K562 (cell line): Measurements from ENCODE around the gene NRARP. TPM values are rescaled to one million over a fixed set of nuclear protein-coding genes. Genes with fewer than 3 reads are reported as not detected.

Experiments
- ATAC-seq: fragments of 200-7000 bp; cut with Tn5 transposase; 3 replicates; pipeline ENCODE4 v1.9.1; 2020; ENCODE audit warnings: moderate library complexity
- BruUV-seq: library from RNA; stranded (reverse); fragments of 400-500 nt; replicated peaks from 2 replicates; lab custom pipeline; 2021; lab: Mats Ljungman, UMichigan
- CTCF ChIA-PET: fragments of 300-600 bp; formaldehyde crosslinking; extraction: SDS; loops from one replicate; lab custom pipeline; 2021; ENCODE audit warnings: low intra/inter-chr PET ratio; lab: Yijun Ruan, JAX
- POLR2A ChIA-PET: fragments of 300-600, 350-650 bp; sonication (Branson Sonifier 250); formaldehyde crosslinking; extraction: SDS; loops from one replicate; lab custom pipeline; 2021; ENCODE audit warnings: antibody characterized with exemption, inconsistent platforms; lab: Yijun Ruan, JAX
- DNase-seq, 4 experiments: peaks; one replicate each; pipeline versions ENCODE4 v3.0.0 to v3.0.0-alpha.2; 2011 to 2018; ENCODE audit warnings: low spot score in 3 of 4, mixed read lengths in 3 of 4; ENCODE audit errors: extremely low read depth in 1 of 4
- FAIRE-seq: peaks from 2 replicates; lab custom pipeline; 2011; peaks lifted over from hg19 to GRCh38; lab: Jason Lieb, UNC
- H2AFZ ChIP-seq: 2 replicates; pipeline ENCODE4 v1.6.0; 2011; ENCODE audit warnings: low read depth, low read length, control low read depth, inconsistent platforms
- H3K27ac ChIP-seq: fragments of 200-600 bp; 3 replicates; pipeline ENCODE4 v1.8.0; 2011; ENCODE audit warnings: low read depth, mild to moderate bottlenecking, control low read depth, inconsistent platforms, low read length, moderate library complexity, mixed read lengths; ENCODE audit errors: extremely low read depth
- H3K27me3 ChIP-seq, 2 experiments: fragments of 300-600 bp in 1 of 2; 2 replicates in 1 of 2; 3 replicates in 1 of 2; pipeline versions ENCODE4 v1.6.0 to v1.8.0; 2011; ENCODE audit warnings: inconsistent platforms in 2 of 2, low read length in 2 of 2, mild to moderate bottlenecking in 1 of 2, mixed read lengths in 1 of 2, moderate library complexity in 1 of 2; ENCODE audit not compliant: control insufficient read depth in 2 of 2, insufficient read depth in 2 of 2
- H3K36me3 ChIP-seq: fragments of 300-600 bp; 3 replicates; pipeline ENCODE4 v1.8.0; 2011; ENCODE audit warnings: mild to moderate bottlenecking, low read length, inconsistent platforms; ENCODE audit not compliant: control insufficient read depth, insufficient read depth
- H3K4me1 ChIP-seq, 2 experiments: fragments of 200-600 bp in 1 of 2; replicated peaks in 1 of 2; 2 replicates in 1 of 2; 3 replicates in 1 of 2; pipeline versions ENCODE4 v1.5.1 to v1.8.0; 2011; ENCODE audit warnings: inconsistent platforms in 2 of 2, low read length in 2 of 2, mild to moderate bottlenecking in 1 of 2, mixed read lengths in 1 of 2, moderate library complexity in 1 of 2; ENCODE audit not compliant: control insufficient read depth in 2 of 2, insufficient read depth in 2 of 2
- H3K4me2 ChIP-seq: 2 replicates; pipeline ENCODE4 v1.6.1; 2011; ENCODE audit warnings: low read length, control low read depth, inconsistent platforms, mixed read lengths; ENCODE audit not compliant: insufficient read depth
- H3K4me3 ChIP-seq: fragments of 200-600 bp; sonication (generic), shearing (Covaris generic); 2 replicates; pipeline ENCODE4 v1.5.1; 2016; ENCODE audit warnings: control low read depth, inconsistent platforms
- H3K79me2 ChIP-seq: fragments of 200-600 bp; 3 replicates; pipeline ENCODE4 v1.8.0; 2011; ENCODE audit warnings: low read length, inconsistent platforms; ENCODE audit not compliant: control insufficient read depth, insufficient read depth
- H3K9ac ChIP-seq, 2 experiments: 2 replicates each; pipeline versions ENCODE4 v1.6.0 to v1.6.1; 2011; ENCODE audit warnings: low read depth in 2 of 2, low read length in 2 of 2, control low read depth in 1 of 2, inconsistent platforms in 1 of 2, mild to moderate bottlenecking in 1 of 2, mixed read lengths in 1 of 2; ENCODE audit not compliant: insufficient read depth in 1 of 2
- H3K9me1 ChIP-seq: one replicate; pipeline ENCODE4 v1.6.0; 2011; ENCODE audit warnings: inconsistent platforms, mild to moderate bottlenecking, low read length, moderate library complexity; ENCODE audit not compliant: control insufficient read depth, insufficient read depth
- H3K9me3 ChIP-seq: replicated peaks from 2 replicates; pipeline ENCODE4 v1.5.1; 2011; ENCODE audit warnings: low read depth, low read length, inconsistent platforms; ENCODE audit not compliant: control insufficient read depth, insufficient read depth
- H4K20me1 ChIP-seq: replicated peaks from 2 replicates; pipeline ENCODE4 v1.6.1; 2011; ENCODE audit warnings: low read length, inconsistent platforms, mixed read lengths; ENCODE audit not compliant: control insufficient read depth, insufficient read depth
- CBX1 ChIP-seq: sonication (generic); IDR thresholded peaks from 2 replicates; pipeline ENCODE4 v1.6.1; 2016; ENCODE audit warnings: antibody characterized with exemption, low read depth, mild to moderate bottlenecking
- CTBP1 ChIP-seq: fragments of 450-650 bp; IDR thresholded peaks from 2 replicates; pipeline ENCODE4 v1.6.1; 2016; ENCODE audit warnings: borderline replicate concordance
- GATAD2A ChIP-seq: fragments of 450-650 bp; IDR thresholded peaks from 2 replicates; pipeline ENCODE4 v1.6.1; 2017
- MCM5 ChIP-seq: fragments of 450-650 bp; IDR thresholded peaks from 2 replicates; pipeline ENCODE4 v1.6.1; 2016; ENCODE audit warnings: low read depth
- NFE2 ChIP-seq: IDR thresholded peaks from 2 replicates; pipeline ENCODE4 v1.6.1; 2014; ENCODE audit warnings: antibody characterized with exemption, low read depth
- NUFIP1 ChIP-seq: fragments of 450-650 bp; IDR thresholded peaks from 2 replicates; pipeline ENCODE4 v1.6.1; 2018; ENCODE audit not compliant: partially characterized antibody
- POLR2AphosphoS5 ChIP-seq: IDR thresholded peaks from 2 replicates; pipeline ENCODE4 v1.6.1; 2011; ENCODE audit warnings: mild to moderate bottlenecking, low read depth, low read length, moderate library complexity; ENCODE audit not compliant: control insufficient read depth, insufficient read depth
- POLR2H ChIP-seq: IDR thresholded peaks from 2 replicates; pipeline ENCODE4 v1.6.1; 2016; ENCODE audit warnings: missing genetic modification characterization, low read depth, mild to moderate bottlenecking, control low read depth, missing compliant biosample characterization, moderate library complexity
- RAD51 ChIP-seq: fragments of 450-650 bp; IDR thresholded peaks from 2 replicates; pipeline ENCODE4 v1.7.1; 2016; ENCODE audit warnings: low read depth, mild to moderate bottlenecking, borderline replicate concordance
- RCOR1 ChIP-seq, 2 experiments: IDR thresholded peaks; 2 replicates each; pipeline ENCODE4 v1.6.1; 2012; ENCODE audit warnings: low read depth in 2 of 2, low read length in 2 of 2, borderline replicate concordance in 1 of 2, improper control_type of control experiment in 1 of 2
- SMARCC2 ChIP-seq: fragments of 450-650 bp; IDR thresholded peaks from 2 replicates; pipeline ENCODE4 v1.6.1; 2017; ENCODE audit warnings: antibody characterized with exemption, moderate library complexity, mild to moderate bottlenecking, low read depth
- TCF7L2 ChIP-seq: fragments of 150-350 bp; IDR thresholded peaks from 2 replicates; pipeline ENCODE4 v1.6.1; 2016; ENCODE audit warnings: low read depth, mild to moderate bottlenecking, low read length, moderate library complexity
- ZBTB7A ChIP-seq: IDR thresholded peaks from 2 replicates; pipeline ENCODE4 v1.6.1; 2011; ENCODE audit warnings: low read depth, mild to moderate bottlenecking, low read length, moderate library complexity, borderline replicate concordance; ENCODE audit not compliant: control insufficient read depth
- ZNF212 ChIP-seq: fragments of 450-650 bp; formaldehyde crosslinking; IDR thresholded peaks from 2 replicates; pipeline ENCODE4 v1.4.0; 2020; ENCODE audit warnings: mild to moderate bottlenecking
- ZNF431 ChIP-seq: sonication (generic); formaldehyde crosslinking; IDR thresholded peaks from 2 replicates; pipeline ENCODE4 v1.8.0; 2022; ENCODE audit warnings: mild to moderate bottlenecking, missing genetic modification reagents
- WGBS: fragments of 100-300 bp; shearing (Covaris generic); methylation state at CpG from one replicate; pipeline ENCODE4 v1.1.6; 2016; ENCODE audit warnings: low coverage, mixed read lengths; ENCODE audit not compliant: insufficient coverage; ENCODE audit errors: missing lambda C conversion rate; 5-methylcytosine and 5-hydroxymethylcytosine counted together
- in situ Hi-C: fragments of 300-500 bp; cut with MboI; formaldehyde crosslinking; loops from 4 replicates; pipeline ENCODE4 v1.15.0; 2018; ENCODE audit warnings: inconsistent platforms, mixed read lengths
- intact Hi-C: fragments of 100-400 bp; cut with micrococcal nuclease; formaldehyde crosslinking; loops from 2 replicates; pipeline ENCODE4 v1.14.2; 2022
- polyA plus RNA-seq, 8 experiments: library from polyadenylated mRNA; depleted of rRNA in 4 of 8; stranded (reverse) in 5 of 8; unstranded in 3 of 8; fragments of >200 nt; fragmentation: Nextera tagmentation in 2 of 8; fragmentation: Illumina TruSeq in 1 of 8; extraction: Ambion mirVana in 2 of 8; extraction: Trizol in 1 of 8; gene quantifications; 2 replicates each; pipeline versions ENCODE4 v1.2.1 to v1.2.3, GENCODE V29; 2011 to 2014; ENCODE audit warnings: inconsistent platforms in 1 of 8, missing spikeins in 1 of 8
- total RNA-seq, 7 experiments: library from RNA; depleted of rRNA in 6 of 7; stranded (reverse); fragments of >200 nt in 6 of 7; fragmentation: Illumina TruSeq in 2 of 7; extraction: Trizol in 2 of 7; gene quantifications; 2 replicates each; pipeline versions ENCODE4 v1.2.1 to v1.2.3, GENCODE V29; 2011 to 2021; ENCODE audit warnings: low replicate concordance in 1 of 7
- TF ChIP-seq, protein P1 (sequence below): sonication (generic); formaldehyde crosslinking; IDR thresholded peaks from 2 replicates; pipeline ENCODE4 v1.4.0; 2020; ENCODE audit warnings: mild to moderate bottlenecking, missing genetic modification reagents
- TF ChIP-seq, protein P2 (sequence below): fragments of 450-650 bp; conservative IDR thresholded peaks from 2 replicates; pipeline ENCODE4 v1.6.1; 2016; ENCODE audit warnings: missing genetic modification characterization, low read depth, mild to moderate bottlenecking, control low read depth, missing compliant biosample characterization
- TF ChIP-seq, protein P3 (sequence below): sonication (generic); formaldehyde crosslinking; IDR thresholded peaks from 2 replicates; pipeline ENCODE4 v1.8.0; 2022; ENCODE audit warnings: missing genetic modification reagents, mild to moderate bottlenecking, borderline replicate concordance

Gene NRARP
- total and polyA plus RNA-seq, 9 of the 15 experiments (the other 6 are each of a cell fraction or from before 2014, with no cell fraction given) = 2.0 to 24.5 (median 7.2) TPM; not detected in 2

DNA sequence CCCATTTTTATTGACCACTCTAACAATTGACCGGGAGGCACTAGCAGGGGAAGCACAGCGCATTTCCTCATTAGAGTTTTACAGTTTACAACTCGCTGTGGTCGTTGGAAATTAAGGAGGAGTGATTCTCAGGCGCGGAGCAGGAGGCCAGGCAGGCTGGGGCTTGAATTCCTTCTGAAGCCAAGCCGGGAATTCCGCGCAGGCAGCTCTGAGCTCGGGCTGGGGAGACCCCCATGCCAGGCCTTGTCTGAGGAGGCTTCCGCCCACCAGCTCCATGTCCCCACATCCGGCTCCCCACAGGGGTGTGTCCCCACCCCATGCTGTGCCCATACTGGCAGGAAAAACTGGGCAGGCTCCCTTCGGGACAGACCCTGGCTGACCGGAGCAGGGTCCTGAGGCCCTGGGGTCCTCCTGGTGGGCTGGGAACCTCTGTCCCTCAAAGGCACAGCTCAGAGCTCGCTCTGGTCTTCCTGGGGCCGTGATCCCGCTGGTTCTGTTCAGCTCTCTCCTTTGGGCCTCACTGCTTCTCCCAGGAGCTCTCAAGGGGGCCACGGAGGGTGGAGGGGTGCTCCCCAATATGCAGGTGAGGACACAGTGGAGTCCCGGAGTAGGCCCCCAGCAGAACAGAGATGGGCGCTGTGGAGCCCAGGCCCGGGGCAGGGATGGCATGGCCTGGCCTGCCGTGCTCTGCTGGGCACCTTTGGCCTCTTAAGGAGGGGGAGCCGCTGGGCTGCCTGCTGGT is 1.3 kb upstream of the NRARP start:
- BruUV-seq = no TSS peak
- peaks cover 13% of the 10 kb centered on the region for H4K20me1 ChIP-seq
- H3K9me3 ChIP-seq = no peaks in the 10 kb centered on the region
- peak overlapping the region; percentile 51 for H2AFZ ChIP-seq
- ATAC-seq (no peak), FAIRE-seq (peak; percentile 51), DNase-seq (no peak)
- peak overlapping the region; percentile 63 to 91 for H3K9ac ChIP-seq
- peaks cover 6% of the 10 kb centered on the region; the same call in 1 of the 3 replicates for H3K36me3 ChIP-seq
- H3K27me3 ChIP-seq = no peaks in the 10 kb centered on the region
- peak overlapping the region; percentile 83 for H3K27ac ChIP-seq
- 47% methylated on average over 16 of the region's 23 CpGs for WGBS
- peak overlapping the region; percentile 60 for H3K4me2 ChIP-seq
- POLR2A ChIA-PET = interaction anchor here (1.2 to 2.3 kb wide), 6 partner anchors 10 to 144 kb away, joined by 3 to 10 read pairs (median 5); partner anchors contain the start of genes EXD3 and NOXA1
- CTCF ChIA-PET = no interaction called here
- H3K79me2 ChIP-seq = peaks cover 28% of the 10 kb centered on the region
- intact Hi-C loops (loop anchor here (5.0 to 10.0 kb wide), 4 partner anchors 61 to 229 kb away; partner anchors contain the start of genes EXD3, NOXA1 and TUBB4B), in situ Hi-C loops (no loop called here)
- H3K4me1 ChIP-seq = peaks cover 27 to 89% of the 10 kb centered on the region in 2 experiments
- peaks cover 7% of the 10 kb centered on the region for H3K9me1 ChIP-seq
- H3K4me3 ChIP-seq = peak overlapping the region; percentile 46
- TF ChIP-seq TCF7L2 (no peak), ZNF431 (CRISPR knock-in tag) (0 out of 2 replicates have a peak, but pooled peaks have one; percentile 5), ZBTB7A (peak; percentile 59; the same call in 1 of the 2 replicates), NUFIP1 (no peak), NFE2 (no peak), MCM5 (no peak), POLR2H (tag) (no peak), RAD51 (no peak), GATAD2A (no peak), CBX1 (peak; percentile 4; the same call in 1 of the 2 replicates), SMARCC2 (no peak), RCOR1 (IDR thresholded peaks at IDR 0.05; ENCODE audit: borderline replicate concordance in 1 of 2, low read depth in 2 of 2, low read length in 2 of 2) (no peak), CTBP1 (no peak), POLR2AphosphoS5 (no peak), ZNF212 (CRISPR knock-in tag) (no peak)
- TF ChIP-seq, protein P1, sequence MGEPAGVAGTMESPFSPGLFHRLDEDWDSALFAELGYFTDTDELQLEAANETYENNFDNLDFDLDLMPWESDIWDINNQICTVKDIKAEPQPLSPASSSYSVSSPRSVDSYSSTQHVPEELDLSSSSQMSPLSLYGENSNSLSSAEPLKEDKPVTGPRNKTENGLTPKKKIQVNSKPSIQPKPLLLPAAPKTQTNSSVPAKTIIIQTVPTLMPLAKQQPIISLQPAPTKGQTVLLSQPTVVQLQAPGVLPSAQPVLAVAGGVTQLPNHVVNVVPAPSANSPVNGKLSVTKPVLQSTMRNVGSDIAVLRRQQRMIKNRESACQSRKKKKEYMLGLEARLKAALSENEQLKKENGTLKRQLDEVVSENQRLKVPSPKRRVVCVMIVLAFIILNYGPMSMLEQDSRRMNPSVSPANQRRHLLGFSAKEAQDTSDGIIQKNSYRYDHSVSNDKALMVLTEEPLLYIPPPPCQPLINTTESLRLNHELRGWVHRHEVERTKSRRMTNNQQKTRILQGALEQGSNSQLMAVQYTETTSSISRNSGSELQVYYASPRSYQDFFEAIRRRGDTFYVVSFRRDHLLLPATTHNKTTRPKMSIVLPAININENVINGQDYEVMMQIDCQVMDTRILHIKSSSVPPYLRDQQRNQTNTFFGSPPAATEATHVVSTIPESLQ (CRISPR knock-in tag) = 0 out of 2 replicates have a peak, but pooled peaks have one; percentile 55
- TF ChIP-seq, protein P2, sequence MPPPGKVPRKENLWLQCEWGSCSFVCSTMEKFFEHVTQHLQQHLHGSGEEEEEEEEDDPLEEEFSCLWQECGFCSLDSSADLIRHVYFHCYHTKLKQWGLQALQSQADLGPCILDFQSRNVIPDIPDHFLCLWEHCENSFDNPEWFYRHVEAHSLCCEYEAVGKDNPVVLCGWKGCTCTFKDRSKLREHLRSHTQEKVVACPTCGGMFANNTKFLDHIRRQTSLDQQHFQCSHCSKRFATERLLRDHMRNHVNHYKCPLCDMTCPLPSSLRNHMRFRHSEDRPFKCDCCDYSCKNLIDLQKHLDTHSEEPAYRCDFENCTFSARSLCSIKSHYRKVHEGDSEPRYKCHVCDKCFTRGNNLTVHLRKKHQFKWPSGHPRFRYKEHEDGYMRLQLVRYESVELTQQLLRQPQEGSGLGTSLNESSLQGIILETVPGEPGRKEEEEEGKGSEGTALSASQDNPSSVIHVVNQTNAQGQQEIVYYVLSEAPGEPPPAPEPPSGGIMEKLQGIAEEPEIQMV (tag) = no peak
- TF ChIP-seq, protein P3, sequence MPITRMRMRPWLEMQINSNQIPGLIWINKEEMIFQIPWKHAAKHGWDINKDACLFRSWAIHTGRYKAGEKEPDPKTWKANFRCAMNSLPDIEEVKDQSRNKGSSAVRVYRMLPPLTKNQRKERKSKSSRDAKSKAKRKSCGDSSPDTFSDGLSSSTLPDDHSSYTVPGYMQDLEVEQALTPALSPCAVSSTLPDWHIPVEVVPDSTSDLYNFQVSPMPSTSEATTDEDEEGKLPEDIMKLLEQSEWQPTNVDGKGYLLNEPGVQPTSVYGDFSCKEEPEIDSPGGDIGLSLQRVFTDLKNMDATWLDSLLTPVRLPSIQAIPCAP (CRISPR knock-in tag) = 0 out of 2 replicates have a peak, but pooled peaks have one; percentile 14
